Lung (tissue), 12 donors: ENCODE measurements around the gene TBX4. TPM values are rescaled to one million over a fixed set of nuclear protein-coding genes. Genes with fewer than 3 reads are reported as not detected.

Experiments
- ATAC-seq: fragments of 200-7000 bp; cut with Tn5 transposase; one replicate; pipeline ENCODE4 v1.9.1; 2020; ENCODE audit warnings: moderate number of reproducible peaks; ENCODE audit not compliant: insufficient read depth, low FRiP score
- DNase-seq, 3 donors: peaks; one replicate each; pipeline ENCODE4 v3.0.0-alpha.2; 2013 to 2017
- H3K27ac ChIP-seq, 2 donors: one replicate each; pipeline ENCODE4 v1.5.1; 2013; ENCODE audit warnings: mild to moderate bottlenecking in 2 of 2, moderate library complexity in 2 of 2, control low read depth in 1 of 2, inconsistent platforms in 1 of 2, low read depth in 1 of 2, low read length in 1 of 2
- H3K27me3 ChIP-seq, 3 donors: one replicate each; pipeline ENCODE4 v1.5.1; 2013; ENCODE audit warnings: low read length in 2 of 3; ENCODE audit not compliant: control insufficient read depth in 3 of 3, insufficient read depth in 3 of 3
- H3K36me3 ChIP-seq, 4 donors: one replicate each; pipeline ENCODE4 v1.5.1; 2013; ENCODE audit warnings: low read length in 4 of 4, mild to moderate bottlenecking in 1 of 4, moderate library complexity in 1 of 4; ENCODE audit not compliant: control insufficient read depth in 4 of 4, insufficient read depth in 4 of 4
- H3K4me1 ChIP-seq, 5 donors: one replicate each; pipeline ENCODE4 v1.5.1; 2013; ENCODE audit warnings: low read length in 5 of 5, mild to moderate bottlenecking in 2 of 5, moderate library complexity in 1 of 5; ENCODE audit not compliant: control insufficient read depth in 5 of 5, insufficient read depth in 5 of 5
- H3K4me3 ChIP-seq: one replicate; pipeline ENCODE4 v1.5.1; 2013; ENCODE audit warnings: mild to moderate bottlenecking, control low read depth, moderate library complexity
- H3K9ac ChIP-seq, 2 donors: one replicate each; pipeline ENCODE4 v1.5.1; 2013; ENCODE audit warnings: low read length in 2 of 2, control low read depth in 1 of 2; ENCODE audit not compliant: insufficient read depth in 1 of 2
- H3K9me3 ChIP-seq, 4 donors: one replicate each; pipeline ENCODE4 v1.5.1; 2013; ENCODE audit warnings: low read length in 3 of 4, mild to moderate bottlenecking in 1 of 4, moderate library complexity in 1 of 4; ENCODE audit not compliant: control insufficient read depth in 4 of 4, insufficient read depth in 3 of 4
- CTCF ChIP-seq: IDR thresholded peaks from 2 replicates; pipeline ENCODE4 v1.5.1; 2012; ENCODE audit warnings: mild to moderate bottlenecking; ENCODE audit errors: control extremely low read depth, extremely low read depth
- WGBS, 2 donors: extraction: QIAGEN DNeasy Blood & Tissue Kit; methylation state at CpG; one replicate each; pipeline ENCODE4 v1.1.7; 2013; 5-methylcytosine and 5-hydroxymethylcytosine counted together
- polyA plus RNA-seq, 2 donors: library from polyadenylated mRNA; stranded (reverse); fragments of 200-250 nt; gene quantifications; one replicate each; pipeline ENCODE4 v1.2.1, GENCODE V29; 2013
- total RNA-seq, 2 donors: library from RNA; depleted of rRNA in 1 of 2; stranded (reverse); fragments of >200 nt in 1 of 2; gene quantifications; one replicate each; pipeline ENCODE4 v1.2.1, GENCODE V29; 2014 to 2021
- donor health status: control.
- donor health status: control.
- donor health status: Bipolar disorder and iron deficiency.
- donor health status: healthy.
- donor health status: DM: yes; HTN: yes; CAD: no.

The TBX4 gene
- total and polyA plus RNA-seq, 4 donors = 6.1 to 53.7 (median 22.0) TPM

GRCh38 chr17:61458000-61458399 is 5.8 kb downstream of the TBX4 start:
- Histone ChIP-seq H3K9me3 (no peaks in the 10 kb centered on the region), H3K27me3 (peaks cover 10 to 55% (median 12%) of the 10 kb centered on the region in 3 donors), H3K36me3 (peaks cover 0 to 63% (median 14%) of the 10 kb centered on the region in 4 donors), H3K4me3 (no peak overlapping the region), H3K27ac (peak overlapping the region in 1 of 2 donors; percentile 81), H3K9ac (peak overlapping the region in 1 of 2 donors; percentile 65), H3K4me1 (peaks cover 0 to 48% (median 22%) of the 10 kb centered on the region in 5 donors)
- ATAC-seq = no peak
- WGBS, 2 donors = 9 to 20% methylated on average over 14 of the region's 14 CpGs
- no peak for DNase-seq
- TF ChIP-seq CTCF = no peak

- WGBS, 2 donors = 16 to 50% methylated on average over 5 of the region's 5 CpGs
- H3K4me3 ChIP-seq = no peak overlapping the region
- peak in 2 of 3 donors; percentile 59 to 63 for DNase-seq
- no peaks in the 10 kb centered on the region for H3K9me3 ChIP-seq
- ATAC-seq = no peak
- H3K4me1 ChIP-seq = peaks cover 0 to 54% (median 27%) of the 10 kb centered on the region in 5 donors
- TF ChIP-seq CTCF = no peak
- peaks cover 10 to 49% (median 10%) of the 10 kb centered on the region in 3 donors for H3K27me3 ChIP-seq
- H3K27ac ChIP-seq = peak overlapping the region in 1 of 2 donors; percentile 49
- H3K9ac ChIP-seq = peak overlapping the region; percentile 31 to 65
- peaks cover 0 to 65% (median 15%) of the 10 kb centered on the region in 4 donors for H3K36me3 ChIP-seq
These were observed 6.4 kb downstream of the TBX4 start for GRCh38 chr17:61458421-61459141.

- no peak for DNase-seq
- Histone ChIP-seq H3K4me1 (peaks cover 0 to 61% (median 27%) of the 10 kb centered on the region in 5 donors), H3K9ac (peak overlapping the region; percentile 31 to 65), H3K4me3 (no peak overlapping the region), H3K9me3 (no peaks in the 10 kb centered on the region), H3K27me3 (peaks cover 6 to 42% (median 10%) of the 10 kb centered on the region in 3 donors), H3K36me3 (peaks cover 0 to 63% (median 14%) of the 10 kb centered on the region in 4 donors), H3K27ac (peak overlapping the region in 1 of 2 donors; percentile 43)
- WGBS, 2 donors = 44 to 65% methylated on average over 4 of the region's 4 CpGs
- no peak for ATAC-seq
- no peak for TF ChIP-seq CTCF
These were observed 7.1 kb downstream of the TBX4 start for GRCh38 chr17:61459142-61459809.
